ENCODE measurements around the gene GIGYF1. TPM values are rescaled to one million over a fixed set of nuclear protein-coding genes. Genes with fewer than 3 reads are reported as not detected.

Gene GIGYF1
- total and polyA plus RNA-seq, 2 of the 13 experiments (the other 11 are each of a cell fraction or from before 2014, with no cell fraction given): 7.6 to 16.1 TPM

- peak; percentile 46; the same call in 1 of the 2 replicates for TF ChIP-seq ZNF274 (CRISPR knock-in tag; IDR thresholded peaks at IDR 0.05)
- no peak for TF ChIP-seq JUND (CRISPR knock-in tag; IDR thresholded peaks at IDR 0.05)
- TF ChIP-seq MTA1 (CRISPR knock-in tag; IDR thresholded peaks at IDR 0.05; ENCODE audit: borderline replicate concordance): peak; percentile 84; the same call in 1 of the 2 replicates
- peak; percentile 30; the same call in 1 of the 2 replicates for TF ChIP-seq ZNF563 (CRISPR knock-in tag; IDR thresholded peaks at IDR 0.05)
- TF ChIP-seq, protein P1, sequence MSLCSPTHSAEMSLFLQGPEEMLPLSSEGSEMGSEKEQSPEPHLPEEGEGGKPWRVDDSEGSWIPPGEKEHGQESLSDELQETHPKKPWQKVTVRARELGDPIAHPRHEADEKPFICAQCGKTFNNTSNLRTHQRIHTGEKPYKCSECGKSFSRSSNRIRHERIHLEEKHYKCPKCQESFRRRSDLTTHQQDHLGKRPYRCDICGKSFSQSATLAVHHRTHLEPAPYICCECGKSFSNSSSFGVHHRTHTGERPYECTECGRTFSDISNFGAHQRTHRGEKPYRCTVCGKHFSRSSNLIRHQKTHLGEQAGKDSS (CRISPR knock-in tag; IDR thresholded peaks at IDR 0.05; ENCODE audit: borderline replicate concordance, low read depth): no peak
- TF ChIP-seq, protein P2, sequence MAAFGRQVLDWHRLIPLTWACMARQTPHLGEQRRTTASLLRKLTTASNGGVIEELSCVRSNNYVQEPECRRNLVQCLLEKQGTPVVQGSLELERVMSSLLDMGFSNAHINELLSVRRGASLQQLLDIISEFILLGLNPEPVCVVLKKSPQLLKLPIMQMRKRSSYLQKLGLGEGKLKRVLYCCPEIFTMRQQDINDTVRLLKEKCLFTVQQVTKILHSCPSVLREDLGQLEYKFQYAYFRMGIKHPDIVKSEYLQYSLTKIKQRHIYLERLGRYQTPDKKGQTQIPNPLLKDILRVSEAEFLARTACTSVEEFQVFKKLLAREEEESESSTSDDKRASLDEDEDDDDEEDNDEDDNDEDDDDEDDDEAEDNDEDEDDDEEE (CRISPR knock-in tag; IDR thresholded peaks at IDR 0.05): 0 out of 2 replicates have a peak, but pooled peaks have one; percentile 83
- TF ChIP-seq TMF1 (CRISPR knock-in tag; IDR thresholded peaks at IDR 0.05; ENCODE audit: low read depth): no peak
- no peak for TF ChIP-seq TBX3 (IDR thresholded peaks at IDR 0.05; ENCODE audit: borderline replicate concordance)
- peak; percentile 81; the same call in 1 of the 2 replicates for TF ChIP-seq IKZF5 (CRISPR knock-in tag; IDR thresholded peaks at IDR 0.05)
- peak; percentile 94 for TF ChIP-seq NR2F2 (IDR thresholded peaks at IDR 0.05; ENCODE audit: borderline replicate concordance, low read depth)
- peak; percentile 90; the same call in 1 of the 2 replicates for TF ChIP-seq ZNF337 (CRISPR knock-in tag; IDR thresholded peaks at IDR 0.05; ENCODE audit: borderline replicate concordance, low read depth)
- TF ChIP-seq ATF7 (IDR thresholded peaks at IDR 0.05): no peak
- TF ChIP-seq ATF7 (CRISPR knock-in tag; IDR thresholded peaks at IDR 0.05): 0 out of 2 replicates have a peak, but pooled peaks have one; percentile 20
- peak; percentile 74 for TF ChIP-seq FOXP4 (CRISPR knock-in tag; IDR thresholded peaks at IDR 0.05)
- TF ChIP-seq GZF1 (CRISPR knock-in tag; IDR thresholded peaks at IDR 0.05): no peak
- no peak for TF ChIP-seq ZNF432 (CRISPR knock-in tag; IDR thresholded peaks at IDR 0.05; ENCODE audit: borderline replicate concordance)
- TF ChIP-seq RXRA (CRISPR knock-in tag; IDR thresholded peaks at IDR 0.05): no peak; the same call in 1 of the 2 replicates
- TF ChIP-seq ZNF121 (CRISPR knock-in tag; IDR thresholded peaks at IDR 0.05): no peak
- TF ChIP-seq, protein P3, sequence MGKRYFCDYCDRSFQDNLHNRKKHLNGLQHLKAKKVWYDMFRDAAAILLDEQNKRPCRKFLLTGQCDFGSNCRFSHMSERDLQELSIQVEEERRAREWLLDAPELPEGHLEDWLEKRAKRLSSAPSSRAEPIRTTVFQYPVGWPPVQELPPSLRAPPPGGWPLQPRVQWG (CRISPR knock-in tag; IDR thresholded peaks at IDR 0.05; ENCODE audit: borderline replicate concordance, low read depth): no peak
These were observed 29.8 kb upstream of the GIGYF1 start (continued) for GRCh38 chr7:100723732-100724275.

Measured in HepG2 (cell line).